Sigmoid colon (tissue), 7 donors: ENCODE measurements around the gene IFNA13. TPM values are rescaled to one million over a fixed set of nuclear protein-coding genes. Genes with fewer than 3 reads are reported as not detected.

Source experiments
- DNase-seq: peaks from one replicate; pipeline ENCODE4 v3.0.0-alpha.2; 2019
- H3K27ac ChIP-seq, 4 donors: fragments of 200-600 bp; sonication (generic); one replicate each; pipeline ENCODE4 v1.5.1; 2016 to 2019; ENCODE audit warnings: mild to moderate bottlenecking in 1 of 4
- H3K27me3 ChIP-seq, 3 donors: fragments of 200-600 bp; sonication (generic); one replicate each; pipeline ENCODE4 v1.5.1; 2019; ENCODE audit warnings: mild to moderate bottlenecking in 1 of 3
- H3K36me3 ChIP-seq, 4 donors: fragments of 200-600 bp; sonication (generic); one replicate each; pipeline ENCODE4 v1.5.1; 2016 to 2019
- H3K4me1 ChIP-seq, 4 donors: fragments of 200-600 bp; sonication (generic); one replicate each; pipeline ENCODE4 v1.5.1; 2017 to 2019
- H3K4me3 ChIP-seq, 4 donors: fragments of 200-600 bp; sonication (generic); one replicate each; pipeline ENCODE4 v1.5.1; 2017 to 2019; ENCODE audit warnings: mild to moderate bottlenecking in 2 of 4, moderate library complexity in 1 of 4
- H3K9me3 ChIP-seq, 4 donors: fragments of 200-600 bp in 3 of 4; sonication (generic) in 3 of 4; one replicate each; pipeline versions ENCODE4 v1.5.1 to v1.6.1; 2013 to 2019
- CTCF ChIP-seq, 4 experiments: fragments of 450-650 bp in 3 of 4; fragments of 200-600 bp in 1 of 4; IDR thresholded peaks; one replicate each; pipeline ENCODE4 v1.5.1; 2016 to 2019; ENCODE audit warnings: antibody characterized with exemption in 4 of 4, mild to moderate bottlenecking in 3 of 4, moderate library complexity in 2 of 4
- EP300 ChIP-seq, 4 donors: sonication (generic); formaldehyde crosslinking; IDR thresholded peaks; one replicate each; pipeline ENCODE4 v1.6.1; 2017; ENCODE audit warnings: antibody characterized with exemption in 4 of 4
- POLR2A ChIP-seq, 2 donors: fragments of 450-650 bp; IDR thresholded peaks; one replicate each; pipeline ENCODE4 v1.6.1; 2016; ENCODE audit warnings: antibody characterized with exemption in 2 of 2, mild to moderate bottlenecking in 2 of 2, moderate library complexity in 2 of 2
- POLR2AphosphoS5 ChIP-seq, 4 donors: sonication (generic); formaldehyde crosslinking; IDR thresholded peaks; one replicate each; pipeline ENCODE4 v1.6.1; 2017; ENCODE audit warnings: antibody characterized with exemption in 4 of 4
- WGBS, 2 donors: extraction: QIAGEN DNeasy Blood & Tissue Kit; methylation state at CpG; one replicate each; pipeline ENCODE4 v1.1.7; 2013; 5-methylcytosine and 5-hydroxymethylcytosine counted together
- intact Hi-C: fragments of 100-400 bp; cut with DNase I; formaldehyde crosslinking; loops from one replicate; pipeline ENCODE4 v1.15.1; 2023
- polyA plus RNA-seq, 3 donors: library from polyadenylated mRNA; stranded (reverse); fragments of 200-250 nt; gene quantifications; one replicate each; pipeline ENCODE4 v1.2.3, GENCODE V29; 2013
- total RNA-seq, 4 donors: library from RNA; depleted of rRNA; stranded (reverse); fragments of >200 nt; gene quantifications; one replicate each; pipeline ENCODE4 v1.1.0, GENCODE V29; 2016
- donor health status: healthy with polysubstance abuse.
- donor health status: Bipolar disorder and iron deficiency.
- donor health status: healthy.

The IFNA13 gene
- total and polyA plus RNA-seq, 7 donors: not detected

GRCh38 chr9:21398955-21399489 lies 31.2 kb upstream of the IFNA13 start:
- Histone ChIP-seq H3K9me3 (no peaks in the 10 kb centered on the region), H3K36me3 (no peaks in the 10 kb centered on the region), H3K4me1 (peaks cover 0 to 19% (median 15%) of the 10 kb centered on the region in 4 donors), H3K27ac (no peak overlapping the region), H3K4me3 (no peak overlapping the region), H3K27me3 (peaks cover 0 to 35% (median 11%) of the 10 kb centered on the region in 3 donors)
- intact Hi-C loops: no loop called here
- WGBS, 2 donors: 93% methylated on average over 5 of the region's 5 CpGs
- no peak for TF ChIP-seq POLR2AphosphoS5 (IDR thresholded peaks at IDR 0.05)
- TF ChIP-seq CTCF (IDR thresholded peaks at IDR 0.05): no peak
- no peak for TF ChIP-seq EP300 (IDR thresholded peaks at IDR 0.05)
- TF ChIP-seq POLR2A (IDR thresholded peaks at IDR 0.05): no peak
- DNase-seq: no peak

- Histone ChIP-seq H3K4me3 (peak overlapping the region; percentile 31 to 55 (median 50)), H3K36me3 (no peaks in the 10 kb centered on the region), H3K4me1 (peaks cover 0 to 9% (median 4%) of the 10 kb centered on the region in 4 donors), H3K27ac (no peak overlapping the region), H3K9me3 (no peaks in the 10 kb centered on the region), H3K27me3 (peaks cover 0 to 14% (median under 1%) of the 10 kb centered on the region in 3 donors)
- DNase-seq: peak; percentile 73
- WGBS, 2 donors: 7 to 8% methylated on average over 40 of the region's 40 CpGs
- intact Hi-C loops: loop anchor here (2.0 kb wide), 1 partner anchor 69 kb away; no protein-coding TSS in a partner anchor
- TF ChIP-seq POLR2AphosphoS5 (IDR thresholded peaks at IDR 0.05) (no peak), CTCF (IDR thresholded peaks at IDR 0.05) (peak; percentile 30 to 74 (median 59))
These were observed 28.2 kb upstream of the IFNA13 start for GRCh38 chr9:21395778-21396717.

GRCh38 chr9:21392270-21392669 lies 24.4 kb upstream of the IFNA13 start:
- 72 to 82% methylated on average over 6 of the region's 6 CpGs for WGBS, 2 donors
- no peak overlapping the region for H3K27ac ChIP-seq
- no peak for DNase-seq
- H3K36me3 ChIP-seq: no peaks in the 10 kb centered on the region
- H3K27me3 ChIP-seq: peaks cover 0 to 17% (median 0%) of the 10 kb centered on the region in 3 donors
- no peak overlapping the region for H3K4me3 ChIP-seq
- no peaks in the 10 kb centered on the region for H3K9me3 ChIP-seq
- H3K4me1 ChIP-seq: peaks cover 0 to 9% (median 4%) of the 10 kb centered on the region in 4 donors
- TF ChIP-seq EP300 (IDR thresholded peaks at IDR 0.05): no peak
- intact Hi-C loops: no loop called here

GRCh38 chr9:21385131-21385670 lies 17.3 kb upstream of the IFNA13 start, which contains the start of gene IFNA2:
Gene IFNA2, minus strand, starts transcription at chr9:21385398. Its CDS starts 69 bp downstream, at chr9:21385329.
- H3K27ac ChIP-seq: no peak within 1 kb of the TSS
- TF ChIP-seq POLR2AphosphoS5 (IDR thresholded peaks at IDR 0.05) (no peak), POLR2A (IDR thresholded peaks at IDR 0.05) (no peak), CTCF (IDR thresholded peaks at IDR 0.05) (no peak), EP300 (IDR thresholded peaks at IDR 0.05) (no peak)
- H3K27me3 ChIP-seq: peaks cover 0 to 7% (median 0%) of the 10 kb centered on the region in 3 donors
- H3K36me3 ChIP-seq: no peaks in the 10 kb centered on the region
- H3K4me3 ChIP-seq: no peak within 1 kb of the TSS
- no peak for DNase-seq
- WGBS, 2 donors: 31 to 61% methylated on average over 1 of the region's 1 CpG
- H3K9me3 ChIP-seq: no peaks in the 10 kb centered on the region
- intact Hi-C loops: no loop called here
- no peaks in the 10 kb centered on the region for H3K4me1 ChIP-seq

GRCh38 chr9:21383627-21384026 lies 15.8 kb upstream of the IFNA13 start:
- H3K27me3 ChIP-seq: peaks cover 0 to 3% (median 0%) of the 10 kb centered on the region in 3 donors
- H3K9me3 ChIP-seq: no peaks in the 10 kb centered on the region
- H3K4me1 ChIP-seq: no peaks in the 10 kb centered on the region
- 57 to 66% methylated on average over 4 of the region's 4 CpGs for WGBS, 2 donors
- no peaks in the 10 kb centered on the region for H3K36me3 ChIP-seq
- H3K4me3 ChIP-seq: no peak overlapping the region
- TF ChIP-seq POLR2A (IDR thresholded peaks at IDR 0.05): no peak
- TF ChIP-seq POLR2AphosphoS5 (IDR thresholded peaks at IDR 0.05): no peak
- intact Hi-C loops: no loop called here
- DNase-seq: no peak
- no peak overlapping the region for H3K27ac ChIP-seq
